Frontal cortex (tissue), 4 donors: Measurements from ENCODE around the gene TNFRSF25. TPM values are rescaled to one million over a fixed set of nuclear protein-coding genes. Genes with fewer than 3 reads are reported as not detected.
A peak's percentile ranks its signal among the peaks of the same experiment; 100 is the strongest.
"Not testable (repeated sequence)": the region's sequence is repeated elsewhere in the genome, so short reads cannot be mapped to it uniquely, and the experiment has no call there.

Experiments
- DNase-seq, 2 donors: peaks; one replicate each; pipeline ENCODE4 v3.0.0; 2012; ENCODE audit warnings: low spot score in 2 of 2
- FAIRE-seq: peaks from 2 replicates; lab custom pipeline; 2012; peaks lifted over from hg19 to GRCh38; lab: Jason Lieb, UNC
- total RNA-seq: library from RNA; depleted of rRNA; stranded (reverse); fragments of >200 nt; gene quantifications from one replicate; pipeline ENCODE4 v1.2.3, GENCODE V29; 2014
- donor health status: control.
- donor health status: control.
- donor health status: control.

The TNFRSF25 gene
- total RNA-seq, 1 donor from 2014 or later = 9.0 TPM

GRCh38 chr1:6443339-6444115 is 22.4 kb downstream of the TNFRSF25 start:
- FAIRE-seq (no peak), DNase-seq (no peak)

GRCh38 chr1:6441586-6441985 is 24.4 kb downstream of the TNFRSF25 start:
- FAIRE-seq (no peak), DNase-seq (no peak)

- DNase-seq (no peak), FAIRE-seq (no peak)
Measured at GRCh38 chr1:6440198-6441126, 25.5 kb downstream of the TNFRSF25 start.

GRCh38 chr1:6438047-6438525 is 27.9 kb downstream of the TNFRSF25 start:
- DNase-seq = peak in 1 of 2 donors; percentile 85

GRCh38 chr1:6437012-6437700 is 28.8 kb downstream of the TNFRSF25 start:
- DNase-seq, FAIRE-seq: not testable (repeated sequence)

More at GRCh38 chr1:6438047-6438525, 27.9 kb downstream of the TNFRSF25 start:
- no peak for FAIRE-seq

- FAIRE-seq, DNase-seq: not testable (repeated sequence)
Measured at GRCh38 chr1:6436277-6436676, 29.7 kb downstream of the TNFRSF25 start.

- DNase-seq = no peak
- no peak for FAIRE-seq
Measured at GRCh38 chr1:6435547-6435946, 30.4 kb downstream of the TNFRSF25 start.

- no peak for FAIRE-seq
Measured at GRCh38 chr1:6435129-6435528, 30.8 kb downstream of the TNFRSF25 start.

GRCh38 chr1:6434186-6434585 is 31.8 kb downstream of the TNFRSF25 start:
- DNase-seq (no peak), FAIRE-seq (no peak)

More at GRCh38 chr1:6435129-6435528, 30.8 kb downstream of the TNFRSF25 start:
- DNase-seq = no peak

- FAIRE-seq, DNase-seq: not testable (repeated sequence)
Measured at GRCh38 chr1:6431645-6432579, 34.1 kb downstream of the TNFRSF25 start.

GRCh38 chr1:6429660-6430411 is 36.1 kb downstream of the TNFRSF25 start:
- not testable (repeated sequence) for FAIRE-seq

GRCh38 chr1:6428453-6428852 is 37.5 kb downstream of the TNFRSF25 start:
- not testable (repeated sequence) for DNase-seq, FAIRE-seq

More at GRCh38 chr1:6429660-6430411, 36.1 kb downstream of the TNFRSF25 start:
- not testable (repeated sequence) for DNase-seq

- no peak for FAIRE-seq
- DNase-seq = no peak
Measured at GRCh38 chr1:6427441-6428390, 38.3 kb downstream of the TNFRSF25 start.

GRCh38 chr1:6426972-6427350 is 39.0 kb downstream of the TNFRSF25 start:
- DNase-seq = no peak
- no peak for FAIRE-seq

GRCh38 chr1:6426277-6426971 is 39.5 kb downstream of the TNFRSF25 start:
- DNase-seq = no peak

GRCh38 chr1:6425658-6426057 is 40.3 kb downstream of the TNFRSF25 start:
- no peak for DNase-seq
- no peak for FAIRE-seq

More at GRCh38 chr1:6426277-6426971, 39.5 kb downstream of the TNFRSF25 start:
- no peak for FAIRE-seq
